ENCODE data around the gene CR1. TPM values are rescaled to one million over a fixed set of nuclear protein-coding genes. Genes with fewer than 3 reads are reported as not detected.
"Not testable (repeated sequence)": the region's sequence is repeated elsewhere in the genome, so short reads cannot be mapped to it uniquely, and the experiment has no call there.

CR1 gene
- total and polyA plus RNA-seq, 2 donors: 1.5 to 1.6 TPM

DNA sequence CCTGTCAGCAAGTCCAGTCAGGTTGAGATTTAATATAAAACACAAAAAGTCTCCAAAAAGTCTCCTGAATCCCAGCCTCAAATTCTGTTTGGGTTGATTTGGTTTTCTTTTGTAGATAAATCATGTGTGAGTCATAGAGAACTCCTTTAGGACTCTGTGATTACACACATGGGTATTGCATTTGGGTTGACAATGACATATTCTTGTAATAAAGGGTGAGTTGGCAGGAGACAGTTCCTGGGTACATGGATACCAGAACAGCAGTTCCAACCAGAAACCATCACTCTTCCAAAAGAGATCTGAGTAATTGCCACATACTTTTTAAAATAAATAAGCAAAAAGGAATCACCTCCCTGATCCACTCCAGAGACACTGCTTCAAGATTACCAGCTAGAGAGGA lies 32.9 kb upstream of the CR1 start:
- H3K36me3 ChIP-seq (ENCODE audit: control insufficient read depth in 2 of 2, insufficient read depth in 2 of 2, low read length in 1 of 2): no peaks in the 10 kb centered on the region
- H3K9me3 ChIP-seq (ENCODE audit: control insufficient read depth in 2 of 2, insufficient read depth in 1 of 2, low read length in 1 of 2): no peaks in the 10 kb centered on the region
- no peak overlapping the region for H3K4me3 ChIP-seq (ENCODE audit: low read length in 2 of 2)
- DNase-seq (ENCODE audit: low read depth in 6 of 9, low spot score in 9 of 9): no peak
- H3K4me1 ChIP-seq (ENCODE audit: control insufficient read depth in 2 of 2, insufficient read depth in 2 of 2, low read length in 2 of 2): peaks cover 38 to 45% of the 10 kb centered on the region in 2 donors
- peak overlapping the region in 1 of 2 donors; percentile 32 for H3K27ac ChIP-seq (ENCODE audit: low read depth in 1 of 2, low read length in 1 of 2)
- no peaks in the 10 kb centered on the region for H3K27me3 ChIP-seq (ENCODE audit: control insufficient read depth in 2 of 2, insufficient read depth in 1 of 2, low read length in 1 of 2)

GRCh38 chr1:207463571-207463970 lies 32.4 kb upstream of the CR1 start:
- no peaks in the 10 kb centered on the region for H3K9me3 ChIP-seq (ENCODE audit: control insufficient read depth in 2 of 2, insufficient read depth in 1 of 2, low read length in 1 of 2)
- H3K4me3 ChIP-seq (ENCODE audit: low read length in 2 of 2): no peak overlapping the region
- H3K27me3 ChIP-seq (ENCODE audit: control insufficient read depth in 2 of 2, insufficient read depth in 1 of 2, low read length in 1 of 2): no peaks in the 10 kb centered on the region
- H3K4me1 ChIP-seq (ENCODE audit: control insufficient read depth in 2 of 2, insufficient read depth in 2 of 2, low read length in 2 of 2): peaks cover 32 to 42% of the 10 kb centered on the region in 2 donors
- DNase-seq (ENCODE audit: low read depth in 6 of 9, low spot score in 9 of 9): peak in 2 of 9 donors; percentile 36 to 70
- WGBS: 15% methylated on average over 3 of the region's 3 CpGs
- peak overlapping the region in 1 of 2 donors; percentile 32 for H3K27ac ChIP-seq (ENCODE audit: low read depth in 1 of 2, low read length in 1 of 2)
- peaks cover 0 to 3% of the 10 kb centered on the region in 2 donors for H3K36me3 ChIP-seq (ENCODE audit: control insufficient read depth in 2 of 2, insufficient read depth in 2 of 2, low read length in 1 of 2)

GRCh38 chr1:207470927-207471326 lies 25.0 kb upstream of the CR1 start:
- H3K9me3 ChIP-seq (ENCODE audit: control insufficient read depth in 2 of 2, insufficient read depth in 1 of 2, low read length in 1 of 2): no peaks in the 10 kb centered on the region
- peak overlapping the region in 1 of 2 donors; percentile 6 for H3K4me3 ChIP-seq (ENCODE audit: low read length in 2 of 2)
- peak overlapping the region; percentile 83 to 93 for H3K27ac ChIP-seq (ENCODE audit: low read depth in 1 of 2, low read length in 1 of 2)
- no peaks in the 10 kb centered on the region for H3K27me3 ChIP-seq (ENCODE audit: control insufficient read depth in 2 of 2, insufficient read depth in 1 of 2, low read length in 1 of 2)
- peaks cover 15 to 25% of the 10 kb centered on the region in 2 donors for H3K4me1 ChIP-seq (ENCODE audit: control insufficient read depth in 2 of 2, insufficient read depth in 2 of 2, low read length in 2 of 2)
- H3K36me3 ChIP-seq (ENCODE audit: control insufficient read depth in 2 of 2, insufficient read depth in 2 of 2, low read length in 1 of 2): peaks cover 0 to 21% of the 10 kb centered on the region in 2 donors
- 20% methylated on average over 2 of the region's 2 CpGs for WGBS
- peak in 8 of 9 donors; percentile 60 to 94 (median 80) for DNase-seq (ENCODE audit: low read depth in 6 of 9, low spot score in 9 of 9)

GRCh38 chr1:207474210-207474609 lies 21.7 kb upstream of the CR1 start:
- H3K4me1 ChIP-seq (ENCODE audit: control insufficient read depth in 2 of 2, insufficient read depth in 2 of 2, low read length in 2 of 2): peaks cover 11 to 18% of the 10 kb centered on the region in 2 donors
- H3K27ac ChIP-seq (ENCODE audit: low read depth in 1 of 2, low read length in 1 of 2): no peak overlapping the region
- DNase-seq (ENCODE audit: low read depth in 6 of 9, low spot score in 9 of 9): no peak
- H3K9me3 ChIP-seq (ENCODE audit: control insufficient read depth in 2 of 2, insufficient read depth in 1 of 2, low read length in 1 of 2): no peaks in the 10 kb centered on the region
- 98% methylated on average over 1 of the region's 1 CpG for WGBS
- H3K4me3 ChIP-seq (ENCODE audit: low read length in 2 of 2): no peak overlapping the region
- no peaks in the 10 kb centered on the region for H3K27me3 ChIP-seq (ENCODE audit: control insufficient read depth in 2 of 2, insufficient read depth in 1 of 2, low read length in 1 of 2)
- H3K36me3 ChIP-seq (ENCODE audit: control insufficient read depth in 2 of 2, insufficient read depth in 2 of 2, low read length in 1 of 2): peaks cover 0 to 17% of the 10 kb centered on the region in 2 donors

DNA sequence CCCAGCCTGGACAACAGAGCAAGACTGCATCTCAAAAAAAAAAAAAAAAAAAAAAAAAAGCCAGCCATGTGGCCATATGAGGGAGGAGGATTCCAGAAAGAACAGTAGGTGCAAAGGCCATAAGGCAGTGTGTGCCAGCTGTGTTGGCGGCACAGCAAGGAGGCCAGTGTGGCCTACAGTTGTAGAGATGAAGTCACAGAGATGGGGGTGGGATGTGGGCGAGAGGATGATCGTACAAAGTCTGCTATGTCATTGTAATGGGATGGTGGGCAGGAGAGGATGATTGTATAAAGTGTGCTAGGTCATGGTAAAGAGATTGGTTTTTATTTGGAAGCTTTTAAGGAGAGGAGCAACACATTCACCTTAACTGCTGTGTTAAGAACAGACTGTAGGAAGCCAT lies 9.8 kb upstream of the CR1 start:
- Histone ChIP-seq H3K9me3 (ENCODE audit: control insufficient read depth in 2 of 2, insufficient read depth in 1 of 2, low read length in 1 of 2) (no peaks in the 10 kb centered on the region), H3K27me3 (ENCODE audit: control insufficient read depth in 2 of 2, insufficient read depth in 1 of 2, low read length in 1 of 2) (no peaks in the 10 kb centered on the region), H3K36me3 (ENCODE audit: control insufficient read depth in 2 of 2, insufficient read depth in 2 of 2, low read length in 1 of 2) (peaks cover 0 to 8% of the 10 kb centered on the region in 2 donors), H3K4me3 (ENCODE audit: low read length in 2 of 2) (no peak overlapping the region), H3K27ac (ENCODE audit: low read depth in 1 of 2, low read length in 1 of 2) (no peak overlapping the region), H3K4me1 (ENCODE audit: control insufficient read depth in 2 of 2, insufficient read depth in 2 of 2, low read length in 2 of 2) (no peaks in the 10 kb centered on the region)
- no peak for DNase-seq (ENCODE audit: low read depth in 6 of 9, low spot score in 9 of 9)
- 99% methylated on average over 3 of the region's 3 CpGs for WGBS

DNA sequence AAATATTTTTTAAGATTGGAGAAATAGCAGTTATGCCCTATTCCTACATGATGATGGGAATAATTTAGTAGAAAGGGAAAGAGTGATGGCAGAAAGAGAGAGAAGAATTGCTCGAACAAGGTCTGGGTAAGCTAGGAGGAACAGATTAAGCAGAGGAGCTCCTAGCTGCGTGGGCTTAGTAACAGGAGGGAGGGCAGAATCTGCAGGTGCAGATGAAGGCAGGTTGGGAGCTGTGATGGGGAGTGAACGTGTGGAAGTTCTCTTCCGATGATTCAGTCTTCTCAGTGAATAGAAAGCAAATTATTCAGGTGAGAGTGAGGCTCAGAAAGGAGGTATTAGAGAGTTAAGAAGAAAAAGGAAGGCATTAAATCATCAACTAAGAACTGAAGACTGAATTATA lies 8.3 kb upstream of the CR1 start:
- 93% methylated on average over 4 of the region's 4 CpGs for WGBS
- H3K27me3 ChIP-seq (ENCODE audit: control insufficient read depth in 2 of 2, insufficient read depth in 1 of 2, low read length in 1 of 2): no peaks in the 10 kb centered on the region
- no peaks in the 10 kb centered on the region for H3K9me3 ChIP-seq (ENCODE audit: control insufficient read depth in 2 of 2, insufficient read depth in 1 of 2, low read length in 1 of 2)
- H3K27ac ChIP-seq (ENCODE audit: low read depth in 1 of 2, low read length in 1 of 2): no peak overlapping the region
- no peaks in the 10 kb centered on the region for H3K4me1 ChIP-seq (ENCODE audit: control insufficient read depth in 2 of 2, insufficient read depth in 2 of 2, low read length in 2 of 2)
- no peak overlapping the region for H3K4me3 ChIP-seq (ENCODE audit: low read length in 2 of 2)
- H3K36me3 ChIP-seq (ENCODE audit: control insufficient read depth in 2 of 2, insufficient read depth in 2 of 2, low read length in 1 of 2): peaks cover 0 to 8% of the 10 kb centered on the region in 2 donors
- DNase-seq (ENCODE audit: low read depth in 6 of 9, low spot score in 9 of 9): no peak

GRCh38 chr1:207493212-207493611 lies 2.7 kb upstream of the CR1 start:
- H3K27ac ChIP-seq (ENCODE audit: low read depth in 1 of 2, low read length in 1 of 2): no peak overlapping the region
- no peaks in the 10 kb centered on the region for H3K9me3 ChIP-seq (ENCODE audit: control insufficient read depth in 2 of 2, insufficient read depth in 1 of 2, low read length in 1 of 2)
- H3K4me1 ChIP-seq (ENCODE audit: control insufficient read depth in 2 of 2, insufficient read depth in 2 of 2, low read length in 2 of 2): peaks cover 4 to 14% of the 10 kb centered on the region in 2 donors
- H3K27me3 ChIP-seq (ENCODE audit: control insufficient read depth in 2 of 2, insufficient read depth in 1 of 2, low read length in 1 of 2): peaks cover 3 to 10% of the 10 kb centered on the region in 2 donors
- peaks cover 0 to 4% of the 10 kb centered on the region in 2 donors for H3K36me3 ChIP-seq (ENCODE audit: control insufficient read depth in 2 of 2, insufficient read depth in 2 of 2, low read length in 1 of 2)
- H3K4me3 ChIP-seq (ENCODE audit: low read length in 2 of 2): no peak overlapping the region
- no peak for DNase-seq (ENCODE audit: low read depth in 6 of 9, low spot score in 9 of 9)
- WGBS: 96% methylated on average over 3 of the region's 3 CpGs

- 100% methylated on average over 1 of the region's 1 CpG for WGBS
- Histone ChIP-seq H3K36me3 (ENCODE audit: control insufficient read depth in 2 of 2, insufficient read depth in 2 of 2, low read length in 1 of 2) (peaks cover 0 to 1% of the 10 kb centered on the region in 2 donors), H3K27ac (ENCODE audit: low read depth in 1 of 2, low read length in 1 of 2) (no peak overlapping the region), H3K27me3 (ENCODE audit: control insufficient read depth in 2 of 2, insufficient read depth in 1 of 2, low read length in 1 of 2) (peaks cover 3 to 10% of the 10 kb centered on the region in 2 donors), H3K4me3 (ENCODE audit: low read length in 2 of 2) (no peak overlapping the region), H3K9me3 (ENCODE audit: control insufficient read depth in 2 of 2, insufficient read depth in 1 of 2, low read length in 1 of 2) (no peaks in the 10 kb centered on the region), H3K4me1 (ENCODE audit: control insufficient read depth in 2 of 2, insufficient read depth in 2 of 2, low read length in 2 of 2) (peaks cover 4 to 14% of the 10 kb centered on the region in 2 donors)
- DNase-seq (ENCODE audit: low read depth in 6 of 9, low spot score in 9 of 9): no peak
Observed at GRCh38 chr1:207494171-207494570, 1.8 kb upstream of the CR1 start.

DNA sequence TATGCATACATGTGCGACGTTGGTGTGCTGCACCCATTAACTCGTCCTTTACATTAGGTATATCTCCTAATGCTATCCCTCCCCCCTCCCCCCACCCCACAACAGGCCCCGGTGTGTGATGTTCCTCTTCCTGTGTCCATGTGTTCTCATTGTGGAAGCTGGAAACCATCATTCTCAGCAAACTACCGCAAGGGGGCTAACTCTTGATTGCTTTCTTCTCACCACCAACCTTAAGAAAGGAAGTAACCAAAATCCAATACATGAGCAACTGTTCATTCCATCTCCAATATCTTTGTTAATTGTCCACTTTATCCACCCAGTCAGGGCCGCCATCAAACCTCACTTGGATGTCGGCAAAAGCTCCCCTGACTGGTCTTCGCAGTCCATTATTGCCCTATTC lies 676 bp upstream of the CR1 start:
- H3K36me3 ChIP-seq (ENCODE audit: control insufficient read depth in 2 of 2, insufficient read depth in 2 of 2, low read length in 1 of 2); H3K27me3 ChIP-seq (ENCODE audit: control insufficient read depth in 2 of 2, insufficient read depth in 1 of 2, low read length in 1 of 2); H3K9me3 ChIP-seq (ENCODE audit: control insufficient read depth in 2 of 2, insufficient read depth in 1 of 2, low read length in 1 of 2); H3K27ac ChIP-seq (ENCODE audit: low read depth in 1 of 2, low read length in 1 of 2): not testable (repeated sequence)
- Histone ChIP-seq H3K4me1 (ENCODE audit: control insufficient read depth in 2 of 2, insufficient read depth in 2 of 2, low read length in 2 of 2) (peaks cover 4 to 14% of the 10 kb centered on the region in 2 donors), H3K4me3 (ENCODE audit: low read length in 2 of 2) (peak overlapping the region in 1 of 2 donors; percentile 47)
- WGBS: 74% methylated on average over 8 of the region's 8 CpGs
- peak in 1 of 9 donors; percentile 51 for DNase-seq (ENCODE audit: low read depth in 6 of 9, low spot score in 9 of 9)

All from thymus (tissue), 11 donors.